HG02759 (cell line): ENCODE data around the gene KLF7.
A peak's percentile ranks its signal among the peaks of the same experiment; 100 is the strongest.

Experiments used
- ATAC-seq: cut with Tn5 transposase; IDR thresholded peaks from one replicate; pipeline ENCODE4 v1.9.1; 2021; ENCODE audit warnings: mild to moderate bottlenecking, moderate library complexity; ENCODE audit not compliant: unreplicated experiment

Gene KLF7

GRCh38 chr2:207167099-207167923, 1.6 kb upstream of the KLF7 start:
- ATAC-seq: no peak

DNA sequence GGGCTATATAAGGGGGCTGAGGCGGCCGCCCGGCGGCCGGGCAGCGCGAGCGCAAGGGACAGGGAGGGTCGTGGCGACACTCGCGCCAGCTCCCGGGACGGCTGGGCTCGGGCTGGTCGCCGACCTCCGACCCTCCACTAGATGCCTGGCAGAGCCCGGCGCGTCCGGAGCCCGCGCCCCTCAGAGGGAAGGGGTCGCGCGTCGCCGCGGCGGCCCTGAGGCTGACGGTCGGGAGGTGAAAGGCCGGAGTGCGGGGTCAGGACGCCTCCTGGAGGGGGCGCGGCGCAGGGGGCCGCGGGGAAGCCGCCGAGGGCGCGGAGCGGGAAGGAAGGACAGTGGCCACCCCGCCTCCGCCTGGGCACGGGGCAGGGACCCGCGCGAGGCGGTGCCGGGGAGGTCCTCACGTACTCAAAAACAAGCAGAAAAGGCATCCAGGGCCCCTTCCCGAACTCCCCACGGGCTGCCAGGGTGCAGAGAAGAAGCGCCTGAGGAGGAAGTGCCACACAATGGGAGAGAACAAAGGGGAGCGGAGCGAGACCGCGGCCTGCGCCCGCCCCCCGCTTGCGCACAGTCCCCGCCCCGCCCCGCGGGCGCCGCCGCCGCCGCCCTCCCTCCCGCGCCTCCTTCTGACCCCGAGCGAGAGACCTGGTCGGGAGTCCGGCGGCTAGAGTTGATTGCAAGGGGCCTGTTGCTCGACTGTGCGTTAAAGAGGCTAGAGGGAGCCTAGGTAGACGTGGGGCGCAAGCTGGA, 776 bp upstream of the KLF7 start:
- ATAC-seq: peak; percentile 62

DNA sequence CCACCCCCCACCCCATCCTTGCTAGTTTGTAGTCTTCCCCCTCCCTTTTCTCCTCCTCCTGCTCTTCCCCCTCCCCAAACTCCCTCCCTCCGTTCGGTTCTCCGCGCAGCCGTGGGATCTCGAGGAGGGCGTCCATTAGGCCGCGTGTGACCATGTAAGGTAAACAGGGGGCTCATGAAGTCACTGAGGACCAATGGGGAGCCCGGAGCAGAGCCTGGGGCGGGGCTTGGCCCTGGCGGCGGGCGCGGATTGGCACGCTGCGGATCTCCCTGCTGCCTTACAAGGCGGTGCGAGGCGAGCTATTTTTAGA, 246 bp upstream of the KLF7 start:
- peak; percentile 92 for ATAC-seq

DNA sequence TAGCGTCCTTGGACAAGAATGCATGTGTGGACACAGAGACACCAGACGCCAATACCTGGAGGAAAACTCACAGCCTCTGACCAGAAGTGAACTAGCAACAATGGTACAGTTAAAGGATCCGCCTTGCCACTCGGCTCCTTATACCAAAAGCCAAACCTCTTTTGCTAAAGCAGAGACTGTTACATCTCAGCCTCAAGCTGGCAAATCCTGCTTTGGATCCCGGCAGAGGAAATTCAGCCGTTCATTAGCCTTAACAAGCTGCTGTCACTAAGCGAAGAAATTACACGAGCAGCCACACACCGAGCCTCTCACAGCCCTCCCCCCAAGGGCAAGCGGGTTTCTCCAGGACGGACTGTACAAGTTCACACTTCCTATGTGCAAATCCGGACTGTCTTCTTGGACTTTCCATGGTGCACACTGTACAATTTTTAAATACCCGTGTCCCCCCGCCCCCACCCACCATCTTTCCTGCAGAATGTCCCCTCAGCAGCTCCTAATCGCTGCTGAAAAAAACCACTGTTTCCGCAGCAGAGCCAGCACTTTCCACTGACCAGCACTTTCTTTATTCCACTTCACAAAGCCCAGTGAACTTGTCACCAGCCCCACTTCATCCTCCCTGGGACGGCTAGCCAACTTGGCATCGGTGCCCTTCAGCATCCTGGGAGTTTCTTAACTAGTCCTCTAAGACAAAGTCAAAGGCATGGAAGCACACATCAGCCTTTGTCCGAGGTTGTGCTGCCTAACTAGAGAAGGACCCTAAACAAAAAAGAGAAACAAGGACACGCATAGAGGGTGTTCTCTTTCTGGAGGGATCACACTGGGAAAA, 1.5 kb downstream of the KLF7 start:
- no peak for ATAC-seq

DNA sequence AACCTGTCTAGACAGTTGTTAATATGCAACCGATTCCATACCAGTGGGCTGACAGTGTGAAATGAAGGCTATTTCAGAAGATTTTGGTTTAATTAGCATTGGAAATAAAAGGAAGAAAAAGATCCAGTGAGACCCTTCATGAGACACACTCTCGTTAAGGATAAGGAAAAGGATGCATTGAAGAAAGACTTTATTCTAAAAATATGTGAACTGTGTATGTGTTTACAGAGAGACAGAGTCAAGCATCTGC, 2.1 kb downstream of the KLF7 start:
- no peak for ATAC-seq

- no peak for ATAC-seq
These were observed 2.5 kb downstream of the KLF7 start for GRCh38 chr2:207163053-207163755.

DNA sequence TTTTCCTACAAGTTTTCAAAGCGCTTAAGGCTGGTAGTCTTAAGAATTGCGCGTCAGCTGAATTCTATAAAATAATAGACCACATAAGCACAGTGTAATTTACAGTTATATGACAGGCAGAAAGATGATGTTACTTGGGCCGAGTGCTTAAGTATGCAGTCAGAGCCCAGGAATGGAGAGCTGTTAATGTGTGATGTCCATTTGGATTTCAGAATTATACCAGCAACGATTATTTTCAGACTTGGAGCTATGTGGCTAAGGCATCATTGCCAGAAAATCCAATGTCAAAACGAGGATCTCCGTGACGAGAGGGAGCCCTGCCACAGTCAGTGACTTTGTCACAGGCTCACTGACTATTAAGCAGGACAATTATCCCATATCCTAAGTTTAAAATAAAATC, 3.4 kb downstream of the KLF7 start:
- ATAC-seq: no peak

GRCh38 chr2:207161247-207162123, 4.3 kb downstream of the KLF7 start:
- ATAC-seq: no peak

DNA sequence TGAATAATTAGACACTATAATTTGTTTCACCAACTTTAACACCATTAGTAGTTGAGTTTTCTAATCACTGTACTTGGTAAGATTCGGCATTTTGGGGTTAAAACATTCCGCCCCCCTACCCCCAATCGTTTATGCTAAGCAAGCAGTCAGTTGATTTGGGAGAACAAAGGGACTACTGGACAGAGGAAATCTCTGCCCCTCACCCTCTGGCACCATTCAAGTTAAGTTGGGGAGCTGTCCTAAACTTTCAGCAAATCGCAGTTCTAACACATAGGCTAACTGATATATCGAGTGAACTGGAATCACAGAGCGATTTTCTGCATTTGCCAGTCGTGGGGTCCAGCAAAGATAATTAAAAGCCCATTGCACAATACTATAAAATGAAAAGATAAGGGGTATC, 5.6 kb downstream of the KLF7 start:
- ATAC-seq: no peak

DNA sequence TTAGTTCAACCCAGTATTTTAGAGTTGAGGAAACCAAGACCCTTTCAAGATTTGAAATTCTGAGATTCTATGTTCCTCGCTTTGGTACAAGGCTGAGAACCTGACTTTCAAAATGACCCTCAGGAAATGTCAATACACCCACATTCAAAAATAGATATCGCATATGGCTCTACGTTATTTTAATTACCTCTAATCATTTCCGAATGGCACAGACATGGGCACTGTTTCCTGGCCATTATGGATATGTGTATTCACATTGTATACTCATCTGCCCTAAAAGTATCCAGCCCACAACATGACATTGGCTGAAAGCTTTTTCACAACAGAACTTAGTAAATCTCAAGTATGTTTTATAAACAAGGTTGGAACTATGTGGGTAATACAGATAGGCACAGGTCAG, 6.7 kb downstream of the KLF7 start:
- ATAC-seq: no peak

GRCh38 chr2:207157731-207158130, 8.0 kb downstream of the KLF7 start:
- ATAC-seq: no peak

- ATAC-seq: no peak
These were observed 8.6 kb downstream of the KLF7 start for GRCh38 chr2:207157162-207157481.

- peak; percentile 78 for ATAC-seq
These were observed 9.1 kb downstream of the KLF7 start for GRCh38 chr2:207156451-207157161.

- no peak for ATAC-seq
These were observed 10.0 kb downstream of the KLF7 start for GRCh38 chr2:207155516-207156444.

- ATAC-seq: no peak
These were observed 10.9 kb downstream of the KLF7 start for GRCh38 chr2:207154556-207155510.

- ATAC-seq: no peak
These were observed 12.3 kb downstream of the KLF7 start for GRCh38 chr2:207153266-207153975.

DNA sequence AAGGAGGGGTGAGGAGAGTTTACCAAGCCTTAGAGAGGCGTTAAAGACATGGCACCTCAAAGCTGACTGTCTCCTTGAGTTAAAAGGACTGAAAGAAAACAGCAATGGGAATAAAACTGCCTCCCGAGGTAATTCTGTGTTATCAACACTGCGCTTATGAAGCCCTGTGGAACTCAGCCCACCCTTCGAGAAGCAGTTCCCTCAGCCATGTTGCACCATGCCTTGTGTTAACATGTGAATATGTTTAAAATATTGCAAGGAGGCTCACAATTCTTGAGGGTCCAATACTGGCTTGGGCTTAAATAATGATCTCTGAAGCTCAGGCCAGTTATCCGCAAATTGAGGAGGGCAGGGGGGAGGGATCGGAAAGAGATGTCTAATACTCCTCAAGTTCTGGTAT, 14.7 kb downstream of the KLF7 start:
- no peak for ATAC-seq
